Measurements from ENCODE around the gene TRDMT1.

TRDMT1 gene

DNA sequence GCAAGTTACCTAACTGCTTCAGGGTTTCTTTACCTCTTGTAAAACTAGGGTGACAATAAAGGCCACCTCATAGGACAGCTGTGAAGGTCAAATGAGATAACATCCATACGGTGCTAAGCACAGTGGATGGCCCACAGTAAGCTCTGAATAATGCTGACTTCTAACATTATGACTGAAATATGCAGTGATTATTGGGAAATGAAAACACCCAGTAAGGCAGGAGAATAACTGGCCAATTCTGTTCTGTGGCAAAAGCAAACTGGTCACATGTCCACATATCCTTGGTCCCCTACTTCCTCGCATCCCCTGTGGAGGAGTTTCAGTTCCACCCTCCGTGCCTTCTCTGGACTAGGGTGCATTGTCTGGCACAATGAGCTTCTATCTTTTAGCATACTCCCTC is 73.2 kb downstream of the TRDMT1 start:
- no peak overlapping the region for H3K4me3 ChIP-seq (ENCODE audit: low read length)
- TF ChIP-seq CTCF (IDR thresholded peaks at IDR 0.05; ENCODE audit: insufficient read depth, low read depth, low read length, missing control alignments) = no peak
- DNase-seq (ENCODE audit: low read depth) = no peak

DNA sequence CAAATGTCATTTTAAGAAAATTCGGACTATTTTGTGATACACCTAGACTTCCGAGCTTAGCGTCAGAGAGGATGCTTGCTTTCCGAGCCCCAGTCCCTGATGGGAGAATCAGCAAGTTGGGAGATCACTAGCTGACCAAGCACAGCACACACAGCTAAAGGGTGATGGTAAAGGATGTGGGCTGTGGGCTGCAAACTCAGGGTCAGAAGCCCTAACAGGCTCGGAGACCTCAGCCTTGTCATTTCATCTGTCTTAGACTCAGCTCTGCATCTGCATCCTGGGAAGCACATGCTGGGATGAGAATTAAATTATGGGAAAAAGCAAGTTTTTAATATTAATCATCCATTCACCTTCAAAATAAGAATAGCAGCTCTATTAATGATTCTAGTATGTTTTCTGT is 75.1 kb downstream of the TRDMT1 start:
- H3K4me3 ChIP-seq (ENCODE audit: low read length) = no peak overlapping the region
- TF ChIP-seq CTCF (IDR thresholded peaks at IDR 0.05; ENCODE audit: insufficient read depth, low read depth, low read length, missing control alignments) = no peak
- no peak for DNase-seq (ENCODE audit: low read depth)

- H3K4me3 ChIP-seq (ENCODE audit: low read length) = no peak overlapping the region
- TF ChIP-seq CTCF (IDR thresholded peaks at IDR 0.05; ENCODE audit: insufficient read depth, low read depth, low read length, missing control alignments) = no peak
- no peak for DNase-seq (ENCODE audit: low read depth)
These were observed 76.1 kb downstream of the TRDMT1 start for GRCh38 chr10:17125206-17125893.

DNA sequence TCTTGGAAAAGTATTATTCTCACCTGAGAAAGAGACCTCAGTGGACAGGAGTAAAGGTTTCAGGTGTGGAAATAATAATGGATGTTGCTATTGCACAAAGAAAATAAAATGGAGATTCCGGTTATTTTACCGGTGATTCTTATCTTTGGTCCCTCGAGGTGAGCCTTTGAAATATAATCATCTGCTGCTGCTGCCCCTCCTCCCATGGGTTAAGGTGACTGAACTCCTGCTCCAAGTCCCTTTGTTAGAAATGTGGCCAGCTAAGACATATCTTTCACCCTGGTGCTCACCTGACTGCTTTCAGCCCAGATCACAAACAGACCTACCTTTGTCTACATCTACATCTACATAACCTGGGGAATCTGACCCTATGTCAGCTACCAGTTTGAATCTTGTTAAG is 77.5 kb downstream of the TRDMT1 start:
- no peak overlapping the region for H3K4me3 ChIP-seq (ENCODE audit: low read length)
- DNase-seq (ENCODE audit: low read depth) = no peak
- no peak for TF ChIP-seq CTCF (IDR thresholded peaks at IDR 0.05; ENCODE audit: insufficient read depth, low read depth, low read length, missing control alignments)

DNA sequence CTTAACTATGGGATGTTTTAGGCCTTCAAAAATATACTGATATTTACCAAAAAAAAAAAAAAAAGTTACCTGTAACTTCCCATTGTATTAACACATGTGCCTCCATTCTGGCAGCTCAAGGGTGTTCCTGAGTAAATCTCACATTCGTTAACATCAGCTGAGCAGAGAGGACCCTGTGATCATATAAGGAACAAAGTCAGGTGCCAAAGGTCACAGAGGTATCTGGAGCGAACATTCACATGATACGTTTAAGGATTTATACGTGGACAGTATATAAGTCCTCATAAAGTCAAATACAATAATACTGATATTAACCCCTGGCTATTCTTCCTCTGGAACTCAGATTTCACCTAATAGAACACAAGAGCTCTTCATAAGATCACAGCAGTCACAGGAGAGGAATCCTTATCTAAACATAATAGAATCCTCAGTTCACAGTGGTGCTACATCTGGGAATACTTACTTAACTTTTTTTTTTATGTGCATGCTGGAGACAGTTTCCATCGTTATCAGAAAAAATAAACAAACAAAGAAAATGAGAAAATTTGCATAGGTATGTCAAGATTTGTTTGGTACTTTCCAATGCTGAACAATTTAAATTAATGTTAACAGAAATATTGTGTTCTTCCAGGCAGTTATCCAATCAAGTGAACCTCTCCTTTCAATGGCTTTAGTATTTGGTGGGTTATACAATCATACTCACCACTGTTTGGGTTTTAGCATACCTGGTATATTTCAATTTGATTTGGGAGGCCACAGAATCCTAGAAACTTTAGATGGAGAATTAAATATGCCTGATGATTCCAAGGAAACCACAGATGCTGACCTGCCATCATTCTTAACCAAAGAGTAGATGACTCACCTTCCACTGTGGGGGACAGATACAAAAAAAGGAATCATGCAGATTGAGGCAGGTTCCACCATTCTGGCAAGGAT is 78.5 kb downstream of the TRDMT1 start:
- TF ChIP-seq CTCF (IDR thresholded peaks at IDR 0.05; ENCODE audit: insufficient read depth, low read depth, low read length, missing control alignments) = no peak
- peak; percentile 17 for DNase-seq (ENCODE audit: low read depth)
- no peak overlapping the region for H3K4me3 ChIP-seq (ENCODE audit: low read length)

- no peak for TF ChIP-seq CTCF (IDR thresholded peaks at IDR 0.05; ENCODE audit: insufficient read depth, low read depth, low read length, missing control alignments)
- no peak overlapping the region for H3K4me3 ChIP-seq (ENCODE audit: low read length)
- no peak for DNase-seq (ENCODE audit: low read depth)
These were observed 79.4 kb downstream of the TRDMT1 start for GRCh38 chr10:17122052-17122451.
